Activated T-cell treated with anti-CD3 and anti-CD28 coated beads, Interleukin-2, amount 50 U/mL, for 48 hours (primary cell): Measurements from ENCODE around the gene HSD17B12.
A peak's percentile ranks its signal among the peaks of the same experiment; 100 is the strongest.
"Not testable (repeated sequence)": the region's sequence is repeated elsewhere in the genome, so short reads cannot be mapped to it uniquely, and the experiment has no call there.

ENCODE experiments used
- DNase-seq, 2 experiments: peaks; one replicate each; pipeline ENCODE4 v3.0.0-alpha.2; 2020

HSD17B12 gene

DNA sequence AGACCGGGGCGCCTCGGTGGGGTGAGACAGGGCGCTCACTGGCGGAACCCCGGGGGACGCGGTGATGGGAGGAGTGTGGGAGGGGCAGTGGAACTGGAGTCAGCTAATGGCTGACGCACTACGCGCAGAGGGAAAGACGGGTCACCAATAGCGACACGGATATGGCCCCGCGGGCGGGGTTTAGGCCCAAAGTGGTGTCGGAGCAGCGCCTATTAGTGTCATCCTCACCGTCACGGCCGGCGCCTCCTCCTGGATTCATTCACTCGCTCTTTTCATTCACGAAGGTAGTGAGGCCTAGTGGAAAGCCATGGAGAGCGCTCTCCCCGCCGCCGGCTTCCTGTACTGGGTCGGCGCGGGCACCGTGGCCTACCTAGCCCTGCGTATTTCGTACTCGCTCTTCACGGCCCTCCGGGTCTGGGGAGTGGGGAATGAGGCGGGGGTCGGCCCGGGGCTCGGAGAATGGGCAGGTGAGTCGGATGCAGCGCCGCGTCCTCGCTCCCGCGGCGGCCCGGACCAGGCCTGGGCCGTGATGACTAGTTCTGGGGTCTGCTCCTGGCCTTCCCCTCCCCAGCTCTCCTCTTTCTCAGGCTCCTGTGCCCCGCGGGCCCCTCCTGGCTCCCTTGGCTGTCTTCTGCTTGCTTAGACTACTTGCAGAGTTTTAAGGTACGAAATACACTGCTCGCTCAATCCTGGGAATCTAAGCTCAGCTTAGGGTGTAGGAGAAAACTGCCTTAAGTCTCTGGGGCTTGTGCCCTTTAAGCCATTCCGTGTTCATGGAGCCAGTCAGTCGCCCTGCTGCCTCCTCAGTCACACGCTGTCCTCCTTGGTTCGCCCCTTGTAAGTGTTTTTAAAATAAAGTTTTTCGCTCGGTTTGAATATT is at the start of gene HSD17B12:
Gene HSD17B12, plus strand, starts transcription at position 218 of the 880 bp plus-strand sequence. Its CDS starts 90 bp downstream, at position 308.
- peak; percentile 98 to 99 for DNase-seq

GRCh38 chr11:43631732-43632131 is 48.8 kb upstream of the HSD17B12 start:
- DNase-seq, result no peak

- DNase-seq, result no peak
Observed at GRCh38 chr11:43632181-43632580, 48.4 kb upstream of the HSD17B12 start.

DNA sequence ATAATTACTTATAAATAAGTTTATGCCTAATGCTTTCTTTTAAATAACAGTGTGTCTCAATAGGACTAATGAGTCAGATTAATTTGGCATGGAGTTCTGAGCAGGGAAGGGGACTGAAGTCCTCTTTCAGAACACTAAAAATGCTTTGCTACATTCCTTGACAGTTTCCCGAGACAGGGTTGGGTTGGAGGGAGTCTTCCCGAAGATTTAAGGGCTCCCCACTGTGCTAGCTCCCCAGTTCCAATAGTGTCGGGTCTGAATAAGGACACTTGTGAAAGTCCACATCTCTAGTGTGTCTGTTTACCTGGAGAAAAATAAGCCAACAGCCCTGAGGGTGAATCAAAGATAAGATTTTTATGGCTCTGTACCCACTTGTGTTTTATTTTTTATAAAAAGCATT is 41.8 kb upstream of the HSD17B12 start:
- DNase-seq, result no peak

DNA sequence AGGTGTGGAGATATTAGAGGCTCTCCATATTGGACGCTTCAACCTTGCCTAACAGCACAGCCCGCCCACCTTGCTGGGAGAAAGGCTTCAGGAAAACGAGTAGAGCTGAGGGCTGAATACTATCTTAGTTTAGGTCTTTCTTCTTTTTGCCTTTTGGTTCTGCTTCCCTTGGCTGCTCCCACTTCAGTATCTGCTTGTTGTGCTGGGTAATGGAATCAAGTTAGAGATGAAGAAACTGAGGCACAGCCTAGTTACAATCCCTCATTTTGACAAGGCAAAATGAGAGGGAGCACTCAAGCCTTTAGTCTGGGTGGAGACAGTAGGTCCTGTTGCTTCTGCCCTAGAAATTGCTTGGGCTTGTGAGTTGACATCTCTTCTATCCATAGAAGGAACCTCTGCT is 41.3 kb upstream of the HSD17B12 start:
- DNase-seq, result no peak

- no peak for DNase-seq
Observed at GRCh38 chr11:43639920-43640319, 40.6 kb upstream of the HSD17B12 start.

- peak; percentile 91 to 92 for DNase-seq
Observed at GRCh38 chr11:43643898-43644620, 36.5 kb upstream of the HSD17B12 start.

GRCh38 chr11:43644621-43645299 is 35.8 kb upstream of the HSD17B12 start:
- DNase-seq, result no peak

DNA sequence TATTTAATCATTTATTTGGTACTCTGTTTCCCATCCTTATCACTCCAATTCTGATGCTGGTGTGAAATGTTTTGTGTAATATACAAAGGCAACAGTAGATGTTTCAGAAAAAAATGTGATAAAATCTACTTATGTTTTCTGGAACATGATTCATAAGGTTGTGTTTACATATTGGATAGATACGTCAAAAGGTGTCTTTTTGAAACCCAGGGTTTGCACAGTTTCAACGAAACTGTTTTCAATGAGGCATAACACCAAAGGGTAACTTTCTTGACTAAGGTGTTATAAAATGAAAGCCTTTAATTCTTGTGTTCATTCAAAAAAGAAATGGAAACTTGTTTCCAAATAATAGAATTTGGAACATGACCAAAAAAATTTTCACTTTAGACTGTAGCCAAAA is 33.8 kb upstream of the HSD17B12 start:
- DNase-seq, result no peak

DNA sequence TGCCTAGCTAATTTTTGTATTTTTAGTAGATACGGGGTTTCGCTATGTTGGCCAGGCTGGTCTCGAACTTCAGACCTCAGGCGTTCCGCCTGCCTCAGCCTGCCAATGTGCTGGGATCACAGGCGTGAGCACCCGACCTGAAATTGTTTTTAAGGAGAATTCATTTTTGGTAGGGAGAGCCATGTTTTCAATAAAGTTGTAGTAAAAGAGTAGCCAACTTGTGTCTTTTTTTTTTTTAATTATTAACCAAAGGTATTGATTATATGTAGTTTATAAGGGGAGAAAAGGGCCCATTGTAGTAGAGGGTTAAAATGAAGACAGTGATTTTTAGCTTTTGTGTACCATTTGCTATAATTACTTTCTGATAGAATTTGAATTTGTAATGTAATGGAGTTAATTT is 31.6 kb upstream of the HSD17B12 start:
- DNase-seq, result no peak

GRCh38 chr11:43649501-43649900 is 31.0 kb upstream of the HSD17B12 start:
- no peak for DNase-seq

GRCh38 chr11:43649921-43650320 is 30.6 kb upstream of the HSD17B12 start:
- DNase-seq, result no peak

- DNase-seq, result not testable (repeated sequence)
Observed at GRCh38 chr11:43663018-43663417, 17.5 kb upstream of the HSD17B12 start.

GRCh38 chr11:43664295-43664694 is 16.2 kb upstream of the HSD17B12 start:
- no peak for DNase-seq

DNA sequence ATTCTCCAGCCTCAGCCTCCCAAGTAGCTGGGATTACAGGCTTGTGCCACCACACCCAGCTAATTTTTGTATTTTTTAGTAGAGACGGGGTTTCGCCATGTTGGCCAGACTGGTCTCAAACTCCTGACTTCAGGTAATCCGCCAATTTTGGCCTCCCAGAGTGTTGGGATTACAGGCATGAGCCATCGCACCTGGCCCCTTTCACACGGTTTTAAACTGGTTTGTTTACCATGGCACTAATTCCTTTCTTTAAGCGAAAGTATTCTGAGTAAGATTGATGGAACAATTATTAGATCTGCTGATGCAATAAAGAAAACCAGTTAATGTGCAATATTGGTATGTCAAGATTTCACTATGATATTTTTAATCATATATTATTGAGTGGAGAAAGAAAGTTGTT is 9.3 kb upstream of the HSD17B12 start:
- DNase-seq, result not testable (repeated sequence)

DNA sequence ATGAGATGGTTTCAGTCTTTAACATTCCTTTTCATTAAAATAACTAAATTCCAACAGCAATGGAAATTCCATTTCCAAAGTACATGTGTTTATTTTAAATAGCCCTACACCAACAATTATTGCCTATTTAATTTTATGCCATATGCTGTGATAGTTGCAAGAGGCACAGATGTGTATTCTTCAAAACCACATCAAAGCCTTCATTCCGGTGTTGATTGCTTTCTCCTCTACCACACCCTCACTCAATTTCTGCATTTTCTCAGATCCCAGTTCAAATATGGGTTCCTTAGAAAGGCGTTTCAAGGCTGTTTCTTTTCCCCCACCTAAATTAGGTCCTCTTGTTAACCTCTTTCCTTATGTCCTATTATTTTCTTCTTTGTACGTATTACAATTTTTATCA is 6.0 kb upstream of the HSD17B12 start:
- no peak for DNase-seq

DNA sequence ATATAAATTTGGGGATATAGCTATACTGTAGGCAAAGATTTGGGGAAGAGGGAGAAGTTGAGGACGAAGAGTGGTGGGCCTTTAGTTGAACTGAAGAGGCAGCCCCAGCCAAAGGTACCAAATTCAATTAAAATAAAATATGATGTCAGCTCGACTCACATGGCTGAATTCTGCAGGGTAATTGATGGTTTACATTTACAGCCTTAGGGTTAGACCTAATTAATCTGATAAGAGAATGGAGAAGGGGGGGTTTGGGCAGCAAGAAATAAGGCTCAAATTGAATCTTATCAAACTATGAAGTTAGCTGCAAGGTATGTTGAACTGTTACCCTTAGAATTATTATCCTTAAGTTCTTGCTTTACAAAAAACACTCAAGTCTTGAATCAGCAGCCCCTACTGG is 3.6 kb upstream of the HSD17B12 start:
- no peak for DNase-seq

- no peak for DNase-seq
Observed at GRCh38 chr11:43681401-43681942, 934 bp downstream of the HSD17B12 start.

DNA sequence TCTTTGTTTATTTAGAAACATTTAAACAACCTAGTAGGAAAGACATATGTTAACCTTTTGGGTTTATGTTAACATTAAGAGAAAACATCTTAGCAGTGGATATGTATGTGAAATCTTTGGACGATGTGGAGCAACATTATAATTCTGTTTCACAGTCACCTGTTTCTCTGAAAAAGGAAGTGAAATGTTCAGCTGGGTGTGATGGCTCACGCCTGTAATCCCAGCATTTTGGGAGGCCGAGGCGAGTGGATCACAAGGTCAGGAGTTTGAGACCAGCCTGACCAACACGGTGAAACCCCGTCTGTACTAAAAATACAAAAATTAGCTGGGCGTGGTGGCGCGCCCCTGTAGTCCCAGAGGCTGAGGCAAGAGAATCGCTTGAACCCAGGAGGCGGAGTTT is 1.5 kb downstream of the HSD17B12 start:
- not testable (repeated sequence) for DNase-seq

DNA sequence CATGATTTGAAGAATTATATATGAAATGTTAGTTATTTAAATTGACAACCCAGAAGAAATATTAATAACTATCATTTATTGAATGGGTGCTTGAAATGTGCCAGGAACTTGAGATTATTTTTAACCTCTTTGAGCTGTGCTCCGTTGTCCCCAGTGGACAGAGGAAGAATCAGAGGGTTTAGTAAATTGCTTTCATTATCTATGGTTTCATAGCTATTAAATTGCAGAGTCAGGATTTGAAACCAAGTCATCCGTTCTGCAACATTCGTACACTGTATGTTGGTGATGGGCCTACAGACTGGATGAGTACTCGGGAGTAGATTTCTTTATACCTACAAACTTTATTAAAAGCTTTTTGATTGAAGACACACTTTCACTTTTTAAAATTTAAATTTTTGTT is 4.9 kb downstream of the HSD17B12 start:
- DNase-seq, result no peak

- DNase-seq, result no peak
Observed at GRCh38 chr11:43686207-43686606, 5.7 kb downstream of the HSD17B12 start.

GRCh38 chr11:43687120-43687791 is 6.7 kb downstream of the HSD17B12 start:
- DNase-seq, result no peak

DNA sequence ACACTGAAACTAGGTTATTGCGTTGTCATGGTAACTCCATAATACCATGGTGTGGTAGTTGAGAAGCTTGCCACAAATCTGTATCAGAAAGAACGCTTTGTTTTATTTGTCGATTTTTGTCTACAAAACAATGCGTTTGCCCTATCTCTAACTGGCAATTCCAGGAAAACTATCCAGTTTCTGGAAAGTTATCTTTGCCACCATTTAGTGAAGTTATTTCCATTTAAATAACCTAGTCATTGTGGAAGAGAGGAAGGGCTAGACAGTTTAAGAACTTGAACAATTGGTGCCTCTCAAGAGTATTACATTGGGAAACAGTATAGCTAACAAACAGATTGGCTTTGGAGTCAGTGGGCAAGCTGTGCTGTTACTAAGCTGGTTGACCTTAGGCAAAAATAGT is 7.9 kb downstream of the HSD17B12 start:
- DNase-seq, result no peak
